Small intestine (tissue), 7 donors: ENCODE results near the gene ATP10A. TPM values are rescaled to one million over a fixed set of nuclear protein-coding genes. Genes with fewer than 3 reads are reported as not detected.

Experiments
- DNase-seq, 2 donors: peaks; one replicate each; pipeline versions ENCODE4 v3.0.0 to v3.0.0-alpha.2; 2013
- FAIRE-seq: peaks from 2 replicates; lab custom pipeline; 2012; peaks lifted over from hg19 to GRCh38; lab: Jason Lieb, UNC
- H3K27ac ChIP-seq, 3 donors: one replicate each; pipeline ENCODE4 v1.5.1; 2013; ENCODE audit warnings: low read length in 2 of 3, mild to moderate bottlenecking in 2 of 3, control low read depth in 1 of 3, inconsistent platforms in 1 of 3, low read depth in 1 of 3, moderate library complexity in 1 of 3
- H3K27me3 ChIP-seq, 3 donors: one replicate each; pipeline ENCODE4 v1.6.1; 2013; ENCODE audit warnings: low read length in 3 of 3, inconsistent platforms in 1 of 3; ENCODE audit not compliant: control insufficient read depth in 3 of 3, insufficient read depth in 3 of 3
- H3K36me3 ChIP-seq, 3 donors: one replicate each; pipeline ENCODE4 v1.6.1; 2013; ENCODE audit warnings: low read length in 3 of 3, inconsistent platforms in 1 of 3, low read depth in 1 of 3, mild to moderate bottlenecking in 1 of 3, moderate library complexity in 1 of 3; ENCODE audit not compliant: control insufficient read depth in 3 of 3, insufficient read depth in 2 of 3
- H3K4me1 ChIP-seq, 3 donors: one replicate each; pipeline ENCODE4 v1.6.1; 2013; ENCODE audit warnings: low read length in 2 of 3, inconsistent platforms in 1 of 3, low read depth in 1 of 3, mild to moderate bottlenecking in 1 of 3, moderate library complexity in 1 of 3; ENCODE audit not compliant: control insufficient read depth in 3 of 3, insufficient read depth in 2 of 3
- H3K4me3 ChIP-seq, 3 donors: one replicate each; pipeline ENCODE4 v1.5.1; 2013; ENCODE audit warnings: low read length in 3 of 3, control low read depth in 1 of 3, inconsistent platforms in 1 of 3, low read depth in 1 of 3, mild to moderate bottlenecking in 1 of 3, moderate library complexity in 1 of 3
- H3K9me3 ChIP-seq, 2 donors: one replicate each; pipeline ENCODE4 v1.6.1; 2013; ENCODE audit warnings: low read depth in 1 of 2, low read length in 1 of 2; ENCODE audit not compliant: control insufficient read depth in 2 of 2, insufficient read depth in 1 of 2
- WGBS, 3 donors: extraction: QIAGEN DNeasy Blood & Tissue Kit; methylation state at CpG; one replicate each; pipeline ENCODE4 v1.1.7; 2013; 5-methylcytosine and 5-hydroxymethylcytosine counted together
- polyA plus RNA-seq, 4 donors: library from polyadenylated mRNA; stranded (reverse) in 3 of 4; unstranded in 1 of 4; fragments of 200-250 nt in 3 of 4; fragments of 120-200 nt in 1 of 4; gene quantifications; one replicate each; pipeline versions ENCODE4 v1.2.1 to v1.2.3, GENCODE V29; 2013
- donor health status: healthy with polysubstance abuse.
- donor health status: control.
- donor health status: control.
- donor health status: Bipolar disorder and iron deficiency.
- donor health status: healthy.

Gene ATP10A
- polyA plus RNA-seq, 4 donors = 0.27 to 2.8 (median 1.3) TPM; not detected in 1

DNA sequence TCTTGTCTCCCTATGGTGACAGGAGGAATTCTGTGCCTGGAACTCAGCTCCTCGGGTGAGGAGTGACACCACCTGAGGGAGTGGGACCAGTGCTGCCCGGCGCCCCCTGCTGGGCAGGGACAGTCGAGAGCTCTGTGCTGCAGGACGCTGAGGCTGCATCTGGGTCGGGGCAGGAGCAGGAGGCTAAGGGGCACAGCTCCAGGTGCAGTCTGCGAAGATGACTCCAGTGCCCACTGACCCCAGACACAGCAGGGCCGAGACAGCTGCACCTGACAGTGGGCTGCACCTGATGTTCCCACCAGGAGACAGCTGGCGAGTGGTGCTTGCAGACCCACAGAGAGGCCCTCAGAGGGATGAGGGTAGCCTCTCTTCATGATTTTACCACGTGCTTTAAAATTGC, 152.9 kb downstream of the ATP10A start:
- DNase-seq (peak in 1 of 2 donors; percentile 60), FAIRE-seq (no peak)
- 42 to 51% (median 44%) methylated on average over 10 of the region's 10 CpGs for WGBS, 3 donors
- H3K4me1 ChIP-seq = no peaks in the 10 kb centered on the region
- H3K27me3 ChIP-seq = no peaks in the 10 kb centered on the region
- H3K4me3 ChIP-seq = no peak overlapping the region
- H3K9me3 ChIP-seq = no peaks in the 10 kb centered on the region
- no peaks in the 10 kb centered on the region for H3K36me3 ChIP-seq
- no peak overlapping the region for H3K27ac ChIP-seq

DNA sequence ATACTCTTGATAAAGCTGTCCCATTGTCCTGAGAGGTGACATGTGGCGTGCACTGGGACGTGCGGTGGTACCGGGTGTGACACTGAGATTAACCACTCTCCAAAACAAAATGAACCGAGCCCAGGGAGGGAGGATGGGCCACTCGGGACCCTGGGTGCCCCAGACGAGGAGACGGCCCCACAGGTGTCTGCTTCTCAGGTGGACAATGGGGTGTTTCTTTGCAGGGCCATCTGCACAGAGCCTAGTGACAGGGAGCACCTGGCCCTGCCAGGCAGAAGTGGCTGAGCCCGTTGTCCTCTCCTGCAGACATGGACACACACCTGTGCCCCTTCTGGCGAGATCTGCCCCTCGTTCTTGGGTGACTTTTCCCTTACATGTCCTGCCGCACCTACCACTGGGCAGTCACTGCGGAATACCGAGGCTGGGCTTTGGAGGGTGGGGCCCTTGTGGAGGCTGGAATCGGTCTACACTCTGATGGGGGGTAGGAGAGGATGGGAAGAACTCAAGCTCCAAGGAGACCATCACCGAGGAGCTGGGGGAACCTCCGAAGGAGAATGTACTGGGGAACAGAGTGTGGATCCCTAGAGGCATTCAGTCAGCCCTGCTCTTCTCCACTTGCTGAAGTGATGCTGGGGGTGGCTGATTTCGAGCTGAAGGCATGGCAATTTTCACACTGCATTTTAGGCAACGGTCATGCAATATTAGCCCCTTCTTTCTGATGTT, 153.5 kb downstream of the ATP10A start:
- no peaks in the 10 kb centered on the region for H3K4me1 ChIP-seq
- no peaks in the 10 kb centered on the region for H3K27me3 ChIP-seq
- no peak overlapping the region for H3K4me3 ChIP-seq
- no peaks in the 10 kb centered on the region for H3K9me3 ChIP-seq
- no peak for FAIRE-seq
- WGBS, 3 donors = 82 to 89% (median 85%) methylated on average over 19 of the region's 19 CpGs
- no peak for DNase-seq
- H3K27ac ChIP-seq = no peak overlapping the region
- no peaks in the 10 kb centered on the region for H3K36me3 ChIP-seq

DNA sequence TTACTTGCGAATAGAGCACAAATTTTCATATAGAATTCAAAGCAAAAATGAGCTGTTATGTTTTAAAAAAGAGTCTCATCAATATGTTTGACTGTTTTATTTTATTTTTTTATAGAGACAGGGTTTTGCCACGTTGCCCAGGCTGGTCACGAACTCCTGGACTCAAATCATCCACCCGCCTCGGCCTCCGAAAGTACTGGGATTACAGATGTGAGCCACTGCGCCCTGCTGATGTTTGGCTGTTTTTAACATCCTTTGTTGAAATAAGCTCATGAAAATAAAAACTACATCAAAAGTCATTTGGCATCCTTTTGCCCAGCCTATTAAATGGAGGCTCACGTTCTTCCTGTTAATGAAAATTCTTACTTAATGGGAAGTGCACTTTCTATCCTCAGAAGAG, 154.7 kb downstream of the ATP10A start:
- Histone ChIP-seq H3K27ac (no peak overlapping the region), H3K27me3 (no peaks in the 10 kb centered on the region), H3K9me3 (no peaks in the 10 kb centered on the region), H3K4me1 (no peaks in the 10 kb centered on the region), H3K4me3 (no peak overlapping the region), H3K36me3 (no peaks in the 10 kb centered on the region)
- FAIRE-seq = no peak
- WGBS, 3 donors = 87 to 88% (median 88%) methylated on average over 8 of the region's 8 CpGs
- no peak for DNase-seq

DNA sequence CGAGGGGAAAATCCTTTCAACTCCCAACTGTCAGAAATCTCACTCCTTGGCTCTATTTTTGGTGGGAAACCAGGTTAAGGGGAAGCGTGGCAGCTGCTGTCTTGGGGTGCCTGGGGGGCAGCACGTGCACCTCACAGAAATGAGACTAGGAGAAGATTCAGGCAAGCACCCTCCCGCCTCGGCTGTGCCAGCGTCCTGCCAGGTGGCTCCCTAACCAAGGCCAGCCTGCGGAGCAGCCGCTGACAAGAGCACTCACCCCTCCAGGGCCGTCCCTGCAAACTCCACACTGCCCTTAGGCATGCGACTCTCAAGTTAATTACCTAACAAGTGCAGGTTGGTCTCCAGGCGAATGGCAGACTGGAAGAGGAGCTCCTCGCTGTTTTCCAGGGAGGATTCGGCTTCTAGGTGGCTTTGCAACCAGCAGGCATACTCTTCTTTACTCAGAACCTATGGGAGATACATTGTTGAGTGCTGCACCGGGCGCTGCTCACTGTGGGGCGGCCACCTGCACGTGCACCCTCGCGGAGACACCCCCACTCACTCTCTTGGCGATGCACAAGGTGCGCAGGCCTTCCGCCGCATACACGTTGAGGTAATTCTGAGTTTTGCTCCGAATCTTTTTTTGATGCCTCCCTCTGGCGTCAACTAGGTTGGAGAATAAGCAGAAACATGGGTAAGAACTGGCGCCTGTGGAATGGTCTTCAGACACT, 155.3 kb downstream of the ATP10A start:
- FAIRE-seq (no peak), DNase-seq (no peak)
- no peak overlapping the region for H3K4me3 ChIP-seq
- WGBS, 3 donors = 84 to 86% (median 86%) methylated on average over 27 of the region's 27 CpGs
- H3K9me3 ChIP-seq = no peaks in the 10 kb centered on the region
- H3K36me3 ChIP-seq = no peaks in the 10 kb centered on the region
- H3K27ac ChIP-seq = no peak overlapping the region
- no peaks in the 10 kb centered on the region for H3K27me3 ChIP-seq
- no peaks in the 10 kb centered on the region for H3K4me1 ChIP-seq

DNA sequence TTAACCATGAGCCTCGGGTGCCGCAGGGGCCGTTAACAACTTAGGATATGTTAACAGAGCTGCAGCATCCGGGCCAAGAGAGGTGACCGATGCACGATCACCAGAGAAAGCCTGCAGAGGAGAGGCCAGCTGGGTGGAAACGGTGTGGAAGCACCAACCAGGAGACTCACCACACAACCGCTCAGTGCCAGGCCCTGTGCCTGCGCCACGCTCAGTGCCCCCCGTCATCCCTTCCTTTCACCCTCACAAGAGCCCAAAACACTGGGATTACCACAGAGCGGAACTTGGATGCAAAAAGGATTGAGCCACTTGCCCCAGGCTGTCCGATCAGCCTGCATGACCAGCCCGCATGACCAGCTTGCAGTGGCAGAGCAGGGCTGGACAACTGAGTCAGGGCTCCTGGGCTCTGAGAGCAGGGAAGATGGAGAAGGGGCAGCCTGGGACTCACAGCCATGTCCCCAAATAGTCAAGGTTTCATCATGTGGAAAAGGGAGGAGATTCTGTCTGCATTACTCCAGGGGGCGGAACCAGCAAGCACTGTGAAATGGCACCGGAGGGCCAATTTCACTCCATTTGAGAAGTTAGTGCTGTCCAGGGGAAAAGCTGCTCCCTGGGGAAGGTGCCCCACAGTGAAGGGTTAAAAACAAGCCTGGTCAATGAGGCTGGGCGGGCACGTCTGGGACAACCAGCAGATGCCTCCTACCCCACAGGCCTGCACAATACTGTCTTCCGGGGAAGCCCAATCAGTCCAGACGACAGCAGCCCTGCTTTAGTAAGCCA, 156.8 kb downstream of the ATP10A start:
- Histone ChIP-seq H3K36me3 (no peaks in the 10 kb centered on the region), H3K9me3 (no peaks in the 10 kb centered on the region), H3K4me3 (no peak overlapping the region), H3K4me1 (no peaks in the 10 kb centered on the region), H3K27ac (no peak overlapping the region), H3K27me3 (no peaks in the 10 kb centered on the region)
- DNase-seq = no peak
- WGBS, 3 donors = 84 to 92% (median 88%) methylated on average over 20 of the region's 20 CpGs
- FAIRE-seq = no peak

DNA sequence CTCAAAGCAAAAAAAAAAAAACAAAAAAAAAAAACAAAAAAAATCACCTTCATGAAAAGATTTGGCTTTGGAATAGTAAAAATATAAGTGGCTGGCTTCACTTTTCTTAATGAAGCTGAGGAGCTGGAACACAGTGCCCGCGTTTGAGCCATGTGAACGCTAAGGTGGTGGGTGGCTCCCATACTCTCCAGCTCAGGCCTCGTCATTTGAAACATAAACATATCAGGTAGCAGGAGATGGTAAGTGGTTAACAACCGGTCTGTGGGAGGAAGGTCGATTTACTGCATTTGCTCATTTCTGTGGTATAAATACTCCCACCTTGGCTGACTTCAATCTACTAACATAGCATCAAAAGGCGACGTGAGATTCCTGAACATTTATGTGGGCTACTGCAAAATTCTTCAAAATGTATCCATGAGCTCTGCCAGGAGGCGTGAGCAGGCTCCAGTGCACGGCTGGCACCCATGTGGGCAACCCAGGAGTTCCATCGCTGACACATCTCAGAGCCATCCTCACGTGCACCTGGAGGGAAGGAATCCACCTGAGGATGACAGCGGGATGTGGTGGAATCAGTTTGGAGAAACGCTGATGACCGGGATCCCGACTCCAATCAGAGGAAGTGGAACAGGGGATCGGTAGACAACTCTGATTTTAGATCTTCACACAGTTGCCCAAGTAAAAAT, 157.6 kb downstream of the ATP10A start:
- no peak overlapping the region for H3K27ac ChIP-seq
- H3K36me3 ChIP-seq = no peaks in the 10 kb centered on the region
- DNase-seq (no peak), FAIRE-seq (no peak)
- no peak overlapping the region for H3K4me3 ChIP-seq
- no peaks in the 10 kb centered on the region for H3K4me1 ChIP-seq
- 88 to 90% (median 89%) methylated on average over 17 of the region's 17 CpGs for WGBS, 3 donors
- no peaks in the 10 kb centered on the region for H3K27me3 ChIP-seq
- no peaks in the 10 kb centered on the region for H3K9me3 ChIP-seq

DNA sequence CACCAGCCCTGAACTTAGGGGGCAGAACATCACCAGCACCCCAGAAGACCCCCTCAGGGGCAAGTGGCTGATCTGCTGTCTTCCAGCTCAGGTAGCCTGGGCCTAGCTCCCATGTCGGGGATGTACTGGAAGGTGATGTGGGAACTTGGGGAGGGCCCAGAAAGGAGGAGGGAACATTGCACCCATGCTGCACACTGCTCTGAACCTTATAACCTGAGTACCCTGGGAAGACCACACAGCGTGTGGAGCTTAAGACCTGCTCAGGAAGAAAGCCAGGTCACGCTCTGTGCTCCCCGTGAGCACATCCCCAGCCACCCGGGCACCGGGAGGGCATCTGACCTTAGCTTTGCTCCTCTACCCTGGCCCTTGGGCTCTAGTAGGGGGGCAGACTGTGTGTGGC, 159.4 kb downstream of the ATP10A start:
- DNase-seq = no peak

More for the DNA sequence above, 159.4 kb downstream of the ATP10A start:
- Histone ChIP-seq H3K36me3 (no peaks in the 10 kb centered on the region), H3K4me3 (no peak overlapping the region), H3K4me1 (no peaks in the 10 kb centered on the region), H3K9me3 (no peaks in the 10 kb centered on the region), H3K27me3 (no peaks in the 10 kb centered on the region), H3K27ac (no peak overlapping the region)
- no peak for FAIRE-seq
- WGBS, 3 donors = 85 to 94% (median 92%) methylated on average over 6 of the region's 6 CpGs
